HG02840 (cell line): Measurements from ENCODE around the gene STAC2.
"Not testable (repeated sequence)": the region's sequence is repeated elsewhere in the genome, so short reads cannot be mapped to it uniquely, and the experiment has no call there.

Experiments
- ATAC-seq: cut with Tn5 transposase; IDR thresholded peaks from one replicate; pipeline ENCODE4 v1.9.1; 2021; ENCODE audit warnings: mild to moderate bottlenecking, moderate library complexity, moderate number of reproducible peaks; ENCODE audit not compliant: unreplicated experiment, low FRiP score

The STAC2 gene, protein sequence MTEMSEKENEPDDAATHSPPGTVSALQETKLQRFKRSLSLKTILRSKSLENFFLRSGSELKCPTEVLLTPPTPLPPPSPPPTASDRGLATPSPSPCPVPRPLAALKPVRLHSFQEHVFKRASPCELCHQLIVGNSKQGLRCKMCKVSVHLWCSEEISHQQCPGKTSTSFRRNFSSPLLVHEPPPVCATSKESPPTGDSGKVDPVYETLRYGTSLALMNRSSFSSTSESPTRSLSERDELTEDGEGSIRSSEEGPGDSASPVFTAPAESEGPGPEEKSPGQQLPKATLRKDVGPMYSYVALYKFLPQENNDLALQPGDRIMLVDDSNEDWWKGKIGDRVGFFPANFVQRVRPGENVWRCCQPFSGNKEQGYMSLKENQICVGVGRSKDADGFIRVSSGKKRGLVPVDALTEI

GRCh38 chr17:39225308-39225958 lies at the start of gene STAC2:
TSS of gene STAC2 (minus strand) at chr17:39225945. CDS start at chr17:39225502, 443 bp downstream.
- ATAC-seq: no peak

DNA sequence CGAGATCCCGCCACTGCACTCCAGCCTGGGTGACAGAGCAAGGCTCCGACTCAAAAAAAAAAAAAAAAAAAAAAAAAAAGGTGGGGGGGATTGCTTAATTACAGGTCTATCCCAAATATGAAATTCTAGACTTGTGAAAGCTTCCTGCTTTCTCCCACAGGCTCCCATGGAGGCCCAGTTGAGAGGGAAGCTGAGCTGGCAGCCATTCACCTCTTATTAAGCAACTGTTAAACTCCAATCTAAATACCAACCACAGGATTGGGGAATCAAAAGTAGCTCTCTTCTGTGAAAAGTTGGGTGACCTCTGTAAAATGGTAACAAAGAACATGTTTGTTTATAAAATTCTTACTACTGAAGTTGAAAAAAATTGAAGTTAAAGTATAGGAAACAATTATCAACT lies 45.8 kb upstream of the STAC2 start:
- ATAC-seq: no peak

GRCh38 chr17:39270923-39271322 lies 45.2 kb upstream of the STAC2 start:
- ATAC-seq: no peak

DNA sequence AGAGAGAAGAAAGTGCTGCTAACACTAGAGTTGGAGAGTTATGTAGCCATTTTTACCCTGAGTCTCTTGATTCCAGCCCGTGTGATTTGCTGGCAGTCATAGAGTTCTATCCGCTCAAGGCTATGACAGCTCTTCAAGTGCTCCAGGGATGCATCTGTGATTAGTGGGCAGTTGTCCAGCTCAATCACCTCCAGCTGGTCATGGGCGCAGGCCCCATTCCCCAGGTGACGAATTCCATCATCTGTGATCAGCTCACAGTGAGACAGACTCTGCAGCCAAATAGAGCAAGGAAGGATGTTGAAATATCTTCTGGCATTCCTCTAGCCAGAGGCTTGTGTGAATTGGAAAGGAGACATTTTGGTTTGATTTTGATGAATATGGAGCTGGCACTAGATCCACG lies 38.4 kb upstream of the STAC2 start:
- no peak for ATAC-seq

- no peak for ATAC-seq
Observed at GRCh38 chr17:39261286-39261685, 35.5 kb upstream of the STAC2 start.

- ATAC-seq: no peak
Observed at GRCh38 chr17:39252788-39253460, 27.2 kb upstream of the STAC2 start.

DNA sequence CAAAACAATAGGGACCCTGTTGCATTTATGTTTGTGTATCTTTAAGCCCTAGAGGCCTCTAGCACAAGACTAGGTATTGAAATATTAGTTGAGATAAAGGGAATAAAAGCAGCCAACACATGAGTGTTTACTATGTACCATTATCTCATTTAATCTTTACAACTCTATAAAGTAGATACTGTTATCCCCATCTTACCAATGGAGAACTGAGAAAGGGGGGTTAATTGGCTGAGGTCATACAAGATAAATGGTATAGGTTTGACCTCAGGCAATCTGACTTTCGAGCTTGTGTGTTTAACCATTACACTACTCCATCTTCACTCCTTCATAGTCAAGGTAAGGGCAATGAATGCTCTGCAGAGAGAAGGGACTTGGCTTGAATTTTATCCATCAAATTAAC lies 26.3 kb upstream of the STAC2 start:
- no peak for ATAC-seq

GRCh38 chr17:39250076-39250475 lies 24.3 kb upstream of the STAC2 start:
- not testable (repeated sequence) for ATAC-seq

- no peak for ATAC-seq
Observed at GRCh38 chr17:39246274-39246673, 20.5 kb upstream of the STAC2 start.

- ATAC-seq: no peak
Observed at GRCh38 chr17:39244600-39245570, 19.1 kb upstream of the STAC2 start.

GRCh38 chr17:39244016-39244599 lies 18.4 kb upstream of the STAC2 start:
- no peak for ATAC-seq

- no peak for ATAC-seq
Observed at GRCh38 chr17:39243155-39243554, 17.4 kb upstream of the STAC2 start.

GRCh38 chr17:39240631-39241030 lies 14.9 kb upstream of the STAC2 start:
- ATAC-seq: no peak

DNA sequence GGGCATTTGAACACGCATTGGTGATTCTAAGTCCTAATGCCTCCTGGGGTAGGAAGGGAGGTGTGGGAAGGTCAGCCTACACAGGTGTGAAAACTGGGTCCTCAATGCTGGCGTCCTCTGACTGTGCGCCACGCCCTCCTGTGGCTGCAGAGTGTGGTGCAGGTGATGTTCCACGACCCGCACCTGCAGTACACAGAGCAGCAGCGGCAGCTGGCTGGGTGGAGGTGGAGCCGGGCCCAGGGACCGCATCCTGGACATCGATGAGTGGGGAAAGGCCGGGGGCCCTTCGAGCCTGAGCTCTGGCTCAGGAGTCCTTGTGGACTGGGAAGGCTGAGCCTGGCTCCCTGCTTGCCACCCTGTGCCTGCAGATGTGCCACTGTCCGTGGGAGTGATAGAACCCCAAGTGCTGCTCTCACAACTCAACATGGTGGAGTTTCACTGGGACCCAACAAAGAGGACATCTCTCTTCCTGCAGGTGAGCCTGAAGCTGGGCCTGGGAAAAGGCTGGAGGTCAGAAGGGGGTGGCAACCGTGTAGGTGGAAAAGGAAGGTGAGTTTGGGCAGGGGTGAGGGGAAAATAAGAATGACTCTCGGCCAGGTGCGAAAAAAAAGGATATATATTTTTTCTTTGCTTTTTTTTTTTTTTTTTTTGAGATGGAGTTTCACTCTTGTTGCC lies 14.0 kb upstream of the STAC2 start:
- no peak for ATAC-seq

GRCh38 chr17:39238311-39238972 lies 12.7 kb upstream of the STAC2 start:
- ATAC-seq: no peak

GRCh38 chr17:39237586-39237985 lies 11.8 kb upstream of the STAC2 start:
- ATAC-seq: no peak

- no peak for ATAC-seq
Observed at GRCh38 chr17:39236981-39237441, 11.3 kb upstream of the STAC2 start.

- no peak for ATAC-seq
Observed at GRCh38 chr17:39236450-39236927, 10.7 kb upstream of the STAC2 start.
